ENCODE measurements around the gene PCNX3.

The PCNX3 gene

DNA sequence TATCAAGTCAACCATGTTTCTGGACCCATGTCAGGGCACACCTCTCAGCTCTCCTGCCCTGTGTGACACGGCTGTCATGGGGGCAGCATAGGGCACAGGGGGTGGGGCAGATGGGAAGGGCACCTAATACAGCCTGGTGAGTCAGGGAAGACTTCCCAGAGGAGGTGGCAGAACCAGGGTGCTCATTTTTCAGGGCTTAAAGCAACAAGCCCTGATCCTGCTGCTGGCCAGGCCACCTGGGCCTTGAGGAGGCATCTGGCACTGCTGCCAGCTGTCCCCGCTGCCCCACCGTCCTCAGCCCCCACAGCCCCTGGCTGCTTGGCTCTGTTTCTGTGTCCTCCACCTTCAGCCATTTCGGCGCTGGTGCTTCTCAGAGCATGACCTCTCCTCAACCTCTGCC lies 5.9 kb upstream of the PCNX3 start:
- peak overlapping the region; percentile 99 for H3K9ac ChIP-seq (ENCODE audit: low read depth, low read length, poor library complexity, severe bottlenecking)
- H3K9me3 ChIP-seq (ENCODE audit: insufficient read depth, low read depth, low read length) = no peaks in the 10 kb centered on the region
- peaks cover 25% of the 10 kb centered on the region; the same call in 1 of the 2 replicates for H3K36me3 ChIP-seq (ENCODE audit: insufficient read depth, low read length)
- peaks cover 41% of the 10 kb centered on the region for H4K20me1 ChIP-seq (ENCODE audit: insufficient read depth, low read length, poor library complexity, severe bottlenecking)
- H3F3A ChIP-seq (ENCODE audit: low read depth) = no peaks in the 10 kb centered on the region
- no peak overlapping the region for H2AFZ ChIP-seq (ENCODE audit: low read length)
- H3K79me2 ChIP-seq (ENCODE audit: insufficient read depth, low read length) = peaks cover 68% of the 10 kb centered on the region
- no peaks in the 10 kb centered on the region for H3K9me2 ChIP-seq (replicated peaks; ENCODE audit: low read depth, low read length)
- H3K4me1 ChIP-seq (ENCODE audit: insufficient read depth, low read length, poor library complexity, severe bottlenecking) = peaks cover 40% of the 10 kb centered on the region
- no peaks in the 10 kb centered on the region for H3K27me3 ChIP-seq (ENCODE audit: insufficient read depth, low read length, poor library complexity, severe bottlenecking)
- peak overlapping the region; percentile 77 for H3K4me3 ChIP-seq (ENCODE audit: low read length, poor library complexity, severe bottlenecking)
- TF ChIP-seq, protein P1, sequence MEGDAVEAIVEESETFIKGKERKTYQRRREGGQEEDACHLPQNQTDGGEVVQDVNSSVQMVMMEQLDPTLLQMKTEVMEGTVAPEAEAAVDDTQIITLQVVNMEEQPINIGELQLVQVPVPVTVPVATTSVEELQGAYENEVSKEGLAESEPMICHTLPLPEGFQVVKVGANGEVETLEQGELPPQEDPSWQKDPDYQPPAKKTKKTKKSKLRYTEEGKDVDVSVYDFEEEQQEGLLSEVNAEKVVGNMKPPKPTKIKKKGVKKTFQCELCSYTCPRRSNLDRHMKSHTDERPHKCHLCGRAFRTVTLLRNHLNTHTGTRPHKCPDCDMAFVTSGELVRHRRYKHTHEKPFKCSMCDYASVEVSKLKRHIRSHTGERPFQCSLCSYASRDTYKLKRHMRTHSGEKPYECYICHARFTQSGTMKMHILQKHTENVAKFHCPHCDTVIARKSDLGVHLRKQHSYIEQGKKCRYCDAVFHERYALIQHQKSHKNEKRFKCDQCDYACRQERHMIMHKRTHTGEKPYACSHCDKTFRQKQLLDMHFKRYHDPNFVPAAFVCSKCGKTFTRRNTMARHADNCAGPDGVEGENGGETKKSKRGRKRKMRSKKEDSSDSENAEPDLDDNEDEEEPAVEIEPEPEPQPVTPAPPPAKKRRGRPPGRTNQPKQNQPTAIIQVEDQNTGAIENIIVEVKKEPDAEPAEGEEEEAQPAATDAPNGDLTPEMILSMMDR (conservative IDR thresholded peaks at IDR 0.05; ENCODE audit: low read length) = no peak
- TF ChIP-seq EZH2phosphoT487 (IDR thresholded peaks at IDR 0.05; ENCODE audit: borderline replicate concordance) = no peak
- H3K4me2 ChIP-seq (ENCODE audit: low read depth, low read length, poor library complexity, severe bottlenecking) = peak overlapping the region; percentile 94

- H3K4me3 ChIP-seq (ENCODE audit: low read length, poor library complexity, severe bottlenecking) = peak overlapping the region; percentile 77
- peaks cover 18% of the 10 kb centered on the region; the same call in 1 of the 2 replicates for H3K36me3 ChIP-seq (ENCODE audit: insufficient read depth, low read length)
- H2AFZ ChIP-seq (ENCODE audit: low read length) = no peak overlapping the region
- H3K4me1 ChIP-seq (ENCODE audit: insufficient read depth, low read length, poor library complexity, severe bottlenecking) = peaks cover 40% of the 10 kb centered on the region
- H4K20me1 ChIP-seq (ENCODE audit: insufficient read depth, low read length, poor library complexity, severe bottlenecking) = peaks cover 41% of the 10 kb centered on the region
- no peaks in the 10 kb centered on the region for H3F3A ChIP-seq (ENCODE audit: low read depth)
- TF ChIP-seq EZH2phosphoT487 (IDR thresholded peaks at IDR 0.05; ENCODE audit: borderline replicate concordance) = no peak
- TF ChIP-seq, protein P1 (conservative IDR thresholded peaks at IDR 0.05; ENCODE audit: low read length) = no peak
- no peaks in the 10 kb centered on the region for H3K9me2 ChIP-seq (replicated peaks; ENCODE audit: low read depth, low read length)
- no peaks in the 10 kb centered on the region for H3K27me3 ChIP-seq (ENCODE audit: insufficient read depth, low read length, poor library complexity, severe bottlenecking)
- peak overlapping the region; percentile 99 for H3K9ac ChIP-seq (ENCODE audit: low read depth, low read length, poor library complexity, severe bottlenecking)
- H3K9me3 ChIP-seq (ENCODE audit: insufficient read depth, low read depth, low read length) = no peaks in the 10 kb centered on the region
- H3K4me2 ChIP-seq (ENCODE audit: low read depth, low read length, poor library complexity, severe bottlenecking) = peak overlapping the region; percentile 94
- peaks cover 71% of the 10 kb centered on the region for H3K79me2 ChIP-seq (ENCODE audit: insufficient read depth, low read length)
Measured at GRCh38 chr11:65610404-65610803, 5.2 kb upstream of the PCNX3 start.

- no peaks in the 10 kb centered on the region for H3K9me2 ChIP-seq (replicated peaks; ENCODE audit: low read depth, low read length)
- no peaks in the 10 kb centered on the region for H3K9me3 ChIP-seq (ENCODE audit: insufficient read depth, low read depth, low read length)
- H3K9ac ChIP-seq (ENCODE audit: low read depth, low read length, poor library complexity, severe bottlenecking) = peak overlapping the region; percentile 99
- H3K27me3 ChIP-seq (ENCODE audit: insufficient read depth, low read length, poor library complexity, severe bottlenecking) = no peaks in the 10 kb centered on the region
- no peak overlapping the region for H2AFZ ChIP-seq (ENCODE audit: low read length)
- no peaks in the 10 kb centered on the region for H3F3A ChIP-seq (ENCODE audit: low read depth)
- peaks cover 76% of the 10 kb centered on the region for H3K79me2 ChIP-seq (ENCODE audit: insufficient read depth, low read length)
- H3K36me3 ChIP-seq (ENCODE audit: insufficient read depth, low read length) = peaks cover 10% of the 10 kb centered on the region; the same call in 1 of the 2 replicates
- peak overlapping the region; percentile 77 for H3K4me3 ChIP-seq (ENCODE audit: low read length, poor library complexity, severe bottlenecking)
- H3K4me2 ChIP-seq (ENCODE audit: low read depth, low read length, poor library complexity, severe bottlenecking) = peak overlapping the region; percentile 94
- TF ChIP-seq, protein P1 (conservative IDR thresholded peaks at IDR 0.05; ENCODE audit: low read length) = no peak
- no peak for TF ChIP-seq EZH2phosphoT487 (IDR thresholded peaks at IDR 0.05; ENCODE audit: borderline replicate concordance)
- H3K4me1 ChIP-seq (ENCODE audit: insufficient read depth, low read length, poor library complexity, severe bottlenecking) = peaks cover 40% of the 10 kb centered on the region
- H4K20me1 ChIP-seq (ENCODE audit: insufficient read depth, low read length, poor library complexity, severe bottlenecking) = peaks cover 46% of the 10 kb centered on the region
Measured at GRCh38 chr11:65611028-65611757, 4.4 kb upstream of the PCNX3 start.
